ENCODE measurements around the gene PRR30.
"Not testable (repeated sequence)": the region's sequence is repeated elsewhere in the genome, so short reads cannot be mapped to it uniquely, and the experiment has no call there.

The PRR30 gene

DNA sequence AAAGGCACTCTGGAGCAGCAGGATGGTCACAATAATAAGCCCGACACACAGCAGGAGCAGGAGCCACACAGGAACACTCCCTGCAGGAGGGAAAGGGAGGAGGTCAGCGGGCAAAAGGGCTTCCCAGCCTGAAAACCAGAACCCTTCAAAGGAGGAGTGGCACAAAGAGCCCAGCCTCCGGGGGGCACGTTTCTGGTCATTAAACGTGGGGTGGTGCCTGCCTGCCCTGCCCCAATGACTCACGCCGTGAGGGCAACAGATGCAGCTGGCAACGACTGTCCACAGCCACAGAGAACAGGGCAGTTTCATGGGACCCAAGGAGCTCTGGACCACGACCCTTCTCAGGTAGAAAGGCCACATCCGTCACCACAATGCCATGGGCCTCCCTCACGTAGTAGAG lies 7.8 kb downstream of the PRR30 start:
- Mint-ChIP-seq H3K4me3 (peak overlapping the region; percentile 8 to 10), H3K27ac (peak overlapping the region in 1 of 2 donors; percentile 91), H3K4me1 (ENCODE audit: low read depth in 2 of 2) (peaks cover 18 to 29% of the 10 kb centered on the region in 2 donors), H3K27me3 (no peaks in the 10 kb centered on the region), H3K9me3 (no peaks in the 10 kb centered on the region), H3K36me3 (ENCODE audit: insufficient read depth) (peaks cover 38% of the 10 kb centered on the region)
- ATAC-seq (replicated peaks) (no peak), DNase-seq (no peak)

DNA sequence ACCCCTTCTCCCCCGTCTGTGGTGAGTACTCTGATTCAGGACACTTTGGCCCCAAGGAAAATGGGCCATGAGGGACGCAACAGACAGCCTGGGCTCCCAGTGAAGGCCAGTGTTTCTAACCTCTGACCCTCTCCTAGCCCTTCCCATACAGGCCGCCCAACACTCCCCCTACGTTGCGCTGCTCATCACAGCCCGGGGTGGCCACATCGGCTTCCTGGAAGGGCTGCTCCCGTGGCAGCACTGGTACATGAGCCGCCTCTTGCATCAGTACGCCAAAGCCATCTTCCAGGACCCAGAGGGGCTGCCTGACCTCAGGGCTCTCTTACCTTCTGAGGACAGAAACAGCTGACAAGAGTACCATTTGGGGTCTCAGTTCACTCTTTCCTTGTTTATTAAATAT lies 8.8 kb downstream of the PRR30 start:
- Mint-ChIP-seq H3K36me3 (ENCODE audit: insufficient read depth) (peaks cover 30% of the 10 kb centered on the region), H3K27ac (peak overlapping the region in 1 of 2 donors; percentile 75), H3K27me3 (no peaks in the 10 kb centered on the region)

DNA sequence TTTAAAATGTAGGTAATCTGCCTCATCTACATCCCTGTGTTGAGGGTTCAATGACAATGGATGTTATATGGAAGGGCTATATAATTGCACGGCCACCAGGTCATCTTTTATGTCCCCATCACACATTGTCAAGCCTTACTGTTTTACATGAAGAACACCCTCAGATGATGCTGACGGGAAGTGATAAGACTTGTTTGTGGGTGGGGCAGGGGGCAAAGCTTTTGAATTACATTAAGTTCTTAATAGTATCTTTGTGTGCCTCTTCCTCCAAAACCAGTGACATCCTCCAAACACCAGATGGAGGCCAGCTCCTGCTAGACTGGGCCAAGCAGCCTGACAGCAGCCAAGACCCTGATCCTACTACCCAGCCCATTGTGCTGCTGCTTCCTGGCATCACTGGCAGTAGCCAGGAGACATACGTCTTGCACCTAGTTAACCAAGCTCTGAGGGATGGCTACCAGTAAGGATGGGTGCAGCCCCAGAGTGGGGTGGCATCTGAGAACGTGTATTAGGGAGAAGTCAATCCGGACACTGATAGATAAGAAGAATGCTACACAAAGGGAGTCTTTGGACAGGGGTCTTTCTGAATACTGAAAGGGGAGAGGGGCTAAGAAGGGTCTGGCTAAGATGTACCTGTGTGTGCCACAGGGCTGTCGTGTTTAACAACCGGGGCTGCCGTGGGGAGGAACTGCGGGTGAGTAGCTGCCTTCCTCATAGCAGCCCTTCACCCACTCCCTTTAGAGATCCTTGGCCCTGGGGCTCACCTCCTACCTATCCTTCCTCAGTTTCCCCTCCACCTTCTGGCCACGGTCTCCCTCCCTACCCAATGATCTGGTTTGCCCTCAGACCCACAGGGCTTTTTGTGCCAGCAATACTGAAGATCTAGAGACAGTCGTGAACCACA lies 10.3 kb downstream of the PRR30 start:
- ATAC-seq (replicated peaks) (no peak), DNase-seq (no peak)
- Mint-ChIP-seq H3K4me1 (ENCODE audit: low read depth in 2 of 2) (peaks cover 17 to 24% of the 10 kb centered on the region in 2 donors), H3K9me3 (no peaks in the 10 kb centered on the region), H3K27ac (no peak overlapping the region), H3K36me3 (ENCODE audit: insufficient read depth) (peaks cover 15% of the 10 kb centered on the region), H3K27me3 (no peaks in the 10 kb centered on the region), H3K4me3 (no peak overlapping the region)

More for the DNA sequence above, 8.8 kb downstream of the PRR30 start:
- DNase-seq (no peak), ATAC-seq (replicated peaks) (no peak)
- Mint-ChIP-seq H3K4me1 (ENCODE audit: low read depth in 2 of 2) (peaks cover 18 to 27% of the 10 kb centered on the region in 2 donors), H3K4me3 (no peak overlapping the region), H3K9me3 (no peaks in the 10 kb centered on the region)

DNA sequence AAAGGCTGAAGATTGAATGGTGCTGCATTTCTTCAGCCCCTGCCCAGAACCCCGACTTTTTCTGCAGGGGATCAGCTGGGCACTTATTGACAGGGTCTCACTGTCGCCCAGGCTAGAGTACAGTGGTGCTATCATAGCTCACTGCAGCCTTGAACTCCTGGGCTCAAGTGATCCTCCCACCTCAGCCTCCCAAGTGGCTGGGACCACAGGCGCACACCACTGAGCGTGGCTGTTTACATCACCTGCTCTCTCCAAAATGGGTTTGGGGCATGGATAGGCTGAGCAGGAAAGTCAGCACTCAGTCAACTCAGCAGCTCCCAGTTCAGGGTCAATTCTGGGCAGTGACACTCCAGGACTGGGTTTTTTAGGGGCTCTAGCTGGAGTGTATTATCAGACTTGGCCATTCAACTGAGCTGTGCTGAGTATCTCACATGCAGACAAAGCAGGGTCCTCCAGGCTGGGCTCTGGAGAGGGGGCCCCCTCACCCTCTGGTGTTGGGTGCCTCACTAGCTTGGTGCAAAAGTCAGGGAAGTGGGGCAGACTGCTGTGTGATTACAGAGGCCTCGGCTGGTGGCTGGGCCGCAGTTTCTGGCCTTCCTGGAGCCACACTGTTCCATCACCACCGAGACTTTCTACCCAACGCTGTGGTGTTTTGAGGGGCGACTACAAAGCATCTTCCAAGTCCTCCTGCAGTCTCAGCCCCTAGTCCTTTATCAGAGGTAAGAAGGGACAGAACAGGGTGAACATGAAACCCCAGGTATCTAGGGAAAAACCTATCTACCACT lies 11.1 kb downstream of the PRR30 start:
- ATAC-seq (replicated peaks) (no peak), DNase-seq (no peak)
- Mint-ChIP-seq H3K4me3 (no peak overlapping the region), H3K9me3 (no peaks in the 10 kb centered on the region), H3K4me1 (ENCODE audit: low read depth in 2 of 2) (peaks cover 14 to 21% of the 10 kb centered on the region in 2 donors), H3K27ac (no peak overlapping the region), H3K27me3 (no peaks in the 10 kb centered on the region), H3K36me3 (ENCODE audit: insufficient read depth) (peaks cover 8% of the 10 kb centered on the region)

DNA sequence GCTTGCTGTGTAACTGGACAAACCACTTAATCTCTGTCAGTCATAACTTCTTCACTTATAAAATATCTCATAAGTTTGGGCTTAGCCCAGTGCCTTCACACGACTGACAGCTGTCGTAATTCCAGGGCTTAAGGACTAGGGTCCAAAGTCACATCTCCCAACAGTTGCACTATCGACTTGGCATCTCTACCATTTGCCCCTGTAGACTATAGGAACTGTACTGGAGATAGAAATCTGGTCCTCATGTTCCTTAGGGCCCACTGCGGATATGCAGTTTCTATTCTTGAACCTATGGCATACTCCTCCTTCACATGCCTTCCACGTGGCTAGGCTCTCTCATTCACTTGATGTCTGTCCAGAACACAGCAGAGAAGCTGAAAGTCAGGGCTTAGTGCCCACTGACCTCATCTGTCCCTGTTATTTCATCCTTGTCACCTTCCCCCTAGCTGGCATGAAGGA lies 12.9 kb downstream of the PRR30 start:
- DNase-seq (no peak), ATAC-seq (replicated peaks) (no peak)
- no peak overlapping the region for H3K27ac Mint-ChIP-seq
- H3K27me3 Mint-ChIP-seq = no peaks in the 10 kb centered on the region
- H3K36me3 Mint-ChIP-seq (ENCODE audit: insufficient read depth) = peaks cover 4% of the 10 kb centered on the region
- H3K4me3 Mint-ChIP-seq = no peak overlapping the region
- H3K9me3 Mint-ChIP-seq = no peaks in the 10 kb centered on the region
- peaks cover 15 to 22% of the 10 kb centered on the region in 2 donors for H3K4me1 Mint-ChIP-seq (ENCODE audit: low read depth in 2 of 2)

DNA sequence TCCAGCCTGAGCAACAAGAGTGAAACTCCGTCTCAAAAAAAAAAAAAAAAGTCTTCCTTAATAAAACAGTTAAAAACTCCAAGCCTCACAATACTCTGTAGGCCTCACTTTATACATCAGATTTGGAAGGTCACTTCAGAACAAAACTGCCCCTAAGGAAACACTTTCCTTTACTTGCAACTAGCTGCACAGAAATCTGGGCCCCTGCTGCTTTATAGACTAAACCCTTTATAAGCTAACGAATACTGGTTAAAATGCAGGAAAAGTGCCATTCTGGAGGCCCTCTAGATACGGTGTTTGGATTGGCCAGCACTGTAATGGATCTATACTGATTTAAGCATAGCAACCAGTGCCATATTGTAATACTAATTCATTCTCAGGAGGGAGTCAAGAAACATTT lies 14.1 kb downstream of the PRR30 start:
- DNase-seq = no peak
- Mint-ChIP-seq H3K9me3 (no peaks in the 10 kb centered on the region), H3K4me1 (ENCODE audit: low read depth in 2 of 2) (peaks cover 15% of the 10 kb centered on the region in 2 donors), H3K4me3 (peak overlapping the region in 1 of 2 donors; percentile 91), H3K27me3 (peaks cover 2 to 4% of the 10 kb centered on the region in 2 donors), H3K36me3 (ENCODE audit: insufficient read depth) (peaks cover 4% of the 10 kb centered on the region), H3K27ac (peak overlapping the region in 1 of 2 donors; percentile 84)
- no peak for ATAC-seq (replicated peaks)

DNA sequence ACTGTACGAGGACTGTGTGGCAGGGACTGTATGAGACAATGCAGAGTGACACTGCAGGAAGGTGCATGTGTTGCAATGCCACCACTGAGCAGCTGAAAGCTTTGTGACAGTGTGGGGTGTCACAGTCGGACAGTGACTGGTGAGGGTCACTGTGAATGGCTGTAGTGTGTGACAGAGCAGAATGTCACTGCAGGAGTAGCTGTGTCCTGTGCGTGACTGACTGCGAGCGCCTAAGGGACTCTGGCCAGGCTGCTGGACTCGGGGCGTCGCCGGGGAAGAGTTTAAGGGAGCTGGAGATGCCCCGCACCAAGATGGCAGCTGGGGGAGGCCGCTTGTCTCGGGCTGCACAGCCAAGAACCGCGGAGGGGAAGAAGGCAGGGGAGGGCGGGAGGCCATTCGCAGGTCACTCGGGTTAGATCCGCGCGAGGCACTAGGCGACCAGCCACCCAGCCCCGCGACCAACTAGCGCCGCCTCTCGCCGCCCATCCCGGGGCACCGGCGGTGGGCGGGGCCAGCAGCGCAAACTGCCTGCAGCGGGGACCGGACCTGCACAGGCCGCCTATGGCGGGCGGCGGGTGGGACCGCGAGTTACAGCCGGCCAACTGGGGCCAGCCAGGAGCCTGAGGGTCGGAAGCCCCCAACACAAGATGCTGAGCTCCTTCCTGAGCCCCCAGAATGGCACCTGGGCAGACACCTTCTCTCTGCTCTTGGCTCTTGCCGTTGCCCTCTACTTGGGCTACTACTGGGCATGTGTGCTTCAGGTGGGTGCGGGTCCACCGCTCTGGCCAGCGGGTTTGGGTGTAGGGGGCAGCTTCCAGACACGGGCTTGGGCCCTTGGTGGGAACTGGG lies 15.7 kb downstream of the PRR30 start, which contains the start of gene ABHD1:
ABHD1 (plus strand) TSS at position 514 of the 849 bp plus-strand sequence; CDS start at position 648, 134 bp downstream.
- H3K36me3 Mint-ChIP-seq (ENCODE audit: insufficient read depth) = peaks cover 4% of the 10 kb centered on the region
- peaks cover 15 to 19% of the 10 kb centered on the region in 2 donors for H3K4me1 Mint-ChIP-seq (ENCODE audit: low read depth in 2 of 2)
- H3K4me3 Mint-ChIP-seq = peak within 1 kb of the TSS; percentile 91 to 97
- no peaks in the 10 kb centered on the region for H3K9me3 Mint-ChIP-seq
- DNase-seq = peak; percentile 54 to 58 (median 56)
- ATAC-seq (replicated peaks) = peak; percentile 91
- peak within 1 kb of the TSS; percentile 84 to 93 for H3K27ac Mint-ChIP-seq
- peaks cover 13 to 20% of the 10 kb centered on the region in 2 donors for H3K27me3 Mint-ChIP-seq

DNA sequence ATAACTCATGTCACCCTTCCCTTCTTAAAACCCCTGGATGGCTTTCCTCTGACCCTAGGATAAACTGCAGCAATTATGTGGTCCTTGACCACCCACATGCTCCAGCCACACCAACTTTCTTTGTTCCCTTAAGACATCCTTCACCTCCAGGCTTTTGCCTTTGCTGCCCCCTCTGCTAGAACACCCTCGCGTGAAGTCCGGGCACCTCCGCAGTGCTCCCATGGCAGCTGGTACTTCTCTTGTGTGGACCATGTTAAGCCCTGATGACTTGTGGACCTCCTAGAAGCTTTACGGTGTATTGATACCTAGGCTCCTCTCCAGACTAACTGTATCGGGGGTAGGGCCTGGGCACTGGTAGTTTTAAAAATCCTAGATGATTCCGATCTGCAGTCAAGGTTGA lies 16.4 kb downstream of the PRR30 start:
- no peaks in the 10 kb centered on the region for H3K9me3 Mint-ChIP-seq
- peaks cover 19 to 27% of the 10 kb centered on the region in 2 donors for H3K27me3 Mint-ChIP-seq
- H3K36me3 Mint-ChIP-seq (ENCODE audit: insufficient read depth) = peaks cover 4% of the 10 kb centered on the region
- DNase-seq (no peak), ATAC-seq (replicated peaks) (no peak)
- H3K4me3 Mint-ChIP-seq = peak overlapping the region; percentile 91 to 97
- peaks cover 15 to 19% of the 10 kb centered on the region in 2 donors for H3K4me1 Mint-ChIP-seq (ENCODE audit: low read depth in 2 of 2)
- H3K27ac Mint-ChIP-seq = peak overlapping the region; percentile 84 to 93

DNA sequence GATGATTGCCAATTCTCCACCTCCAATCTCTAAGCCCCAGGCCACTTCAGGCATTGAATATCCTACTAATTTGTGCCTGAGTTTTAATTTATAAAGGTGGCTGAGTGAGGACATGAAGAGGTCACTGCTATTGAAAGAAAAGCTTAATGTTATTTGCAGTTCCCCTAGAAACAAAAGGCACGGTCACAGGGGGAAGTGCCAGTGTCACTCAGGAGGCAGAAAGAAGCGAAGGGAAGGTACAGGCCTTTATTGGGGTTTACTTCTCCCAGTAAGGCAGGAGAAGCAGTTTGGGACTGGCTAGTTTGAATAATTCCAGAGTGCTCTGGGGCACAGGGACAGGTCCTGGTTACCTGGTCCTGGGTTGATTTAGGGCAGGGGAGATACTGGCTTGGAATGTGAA lies 17.3 kb downstream of the PRR30 start:
- Mint-ChIP-seq H3K4me1 (ENCODE audit: low read depth in 2 of 2) (peaks cover 15 to 19% of the 10 kb centered on the region in 2 donors), H3K4me3 (no peak overlapping the region), H3K27ac (no peak overlapping the region), H3K9me3 (no peaks in the 10 kb centered on the region), H3K27me3 (peaks cover 22 to 36% of the 10 kb centered on the region in 2 donors), H3K36me3 (ENCODE audit: insufficient read depth) (peaks cover 4% of the 10 kb centered on the region)
- DNase-seq = no peak
- no peak for ATAC-seq (replicated peaks)

DNA sequence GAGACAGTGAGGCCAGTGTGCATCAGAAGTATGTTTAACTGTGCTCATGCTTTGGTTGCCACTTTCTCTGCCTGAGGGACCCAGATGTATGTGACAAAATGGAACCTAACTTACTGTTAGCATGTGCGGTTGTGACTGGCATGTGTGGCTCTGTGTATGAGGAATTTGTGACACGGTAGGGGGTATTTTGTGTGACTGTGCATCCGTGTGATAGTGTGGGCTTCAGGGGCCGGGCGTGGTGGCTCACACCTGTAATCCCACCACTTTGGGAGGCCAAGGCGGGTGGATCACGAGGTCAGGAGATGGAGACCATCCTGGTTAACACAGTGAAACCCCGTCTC lies 19.9 kb downstream of the PRR30 start:
- H3K4me3 Mint-ChIP-seq = peak overlapping the region in 1 of 2 donors; percentile 61
- peaks cover 15 to 19% of the 10 kb centered on the region in 2 donors for H3K4me1 Mint-ChIP-seq (ENCODE audit: low read depth in 2 of 2)
- DNase-seq; ATAC-seq (replicated peaks); H3K36me3 Mint-ChIP-seq (ENCODE audit: insufficient read depth); H3K27ac Mint-ChIP-seq; H3K9me3 Mint-ChIP-seq: not testable (repeated sequence)
- H3K27me3 Mint-ChIP-seq = peaks cover 26 to 50% of the 10 kb centered on the region in 2 donors

DNA sequence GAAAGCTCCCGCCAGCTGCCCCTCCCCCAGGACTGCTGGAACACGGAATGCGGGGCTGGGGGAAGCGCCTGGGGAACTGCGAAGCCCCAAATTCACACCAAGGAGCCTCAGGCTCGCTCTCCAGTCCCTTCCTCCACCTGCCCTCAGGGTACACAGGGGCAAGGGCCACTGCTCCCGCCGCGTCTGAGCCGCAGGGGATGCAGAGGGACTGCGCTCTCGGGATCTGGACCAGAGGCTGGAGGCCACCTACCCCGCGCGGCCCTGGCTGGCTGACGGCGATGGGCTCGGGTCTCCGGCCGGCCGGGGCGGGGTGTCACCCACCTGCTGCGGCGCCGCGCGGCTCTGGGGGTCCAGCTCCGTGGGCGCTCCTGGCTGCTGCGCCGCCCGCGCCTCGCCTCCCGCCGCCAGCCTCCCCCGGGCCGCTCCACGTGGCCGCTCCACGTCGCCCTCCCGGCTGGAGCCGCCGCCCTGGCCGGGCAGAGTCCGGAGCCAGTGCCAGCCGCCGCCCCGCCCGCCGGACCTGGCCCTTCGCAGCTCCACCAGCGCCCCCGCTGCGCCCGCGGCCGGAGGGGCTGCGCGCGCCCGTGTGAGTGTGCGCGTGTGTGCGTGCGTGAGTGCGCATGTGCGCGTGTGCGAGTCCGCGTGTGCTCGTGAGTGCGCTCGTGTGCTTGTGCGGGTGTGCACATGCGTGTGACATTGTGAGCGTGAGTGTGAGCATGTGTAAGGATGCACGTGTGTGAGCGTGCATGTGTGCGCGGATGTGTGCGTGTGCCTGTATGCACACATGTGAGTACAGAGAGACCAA lies 20.5 kb downstream of the PRR30 start, which contains the start of gene CGREF1:
CGREF1 (minus strand) TSS at position 604 of the 805 bp plus-strand sequence. CDS start 14,762 bp downstream, outside the sequence.
- ATAC-seq (replicated peaks) (no peak), DNase-seq (no peak)
- Mint-ChIP-seq H3K36me3 (ENCODE audit: insufficient read depth) (peaks cover 4% of the 10 kb centered on the region), H3K4me3 (peak within 1 kb of the TSS; percentile 20 to 61), H3K27me3 (peaks cover 26 to 53% of the 10 kb centered on the region in 2 donors), H3K27ac (no peak within 1 kb of the TSS), H3K4me1 (ENCODE audit: low read depth in 2 of 2) (peaks cover 12 to 15% of the 10 kb centered on the region in 2 donors), H3K9me3 (no peaks in the 10 kb centered on the region)

DNA sequence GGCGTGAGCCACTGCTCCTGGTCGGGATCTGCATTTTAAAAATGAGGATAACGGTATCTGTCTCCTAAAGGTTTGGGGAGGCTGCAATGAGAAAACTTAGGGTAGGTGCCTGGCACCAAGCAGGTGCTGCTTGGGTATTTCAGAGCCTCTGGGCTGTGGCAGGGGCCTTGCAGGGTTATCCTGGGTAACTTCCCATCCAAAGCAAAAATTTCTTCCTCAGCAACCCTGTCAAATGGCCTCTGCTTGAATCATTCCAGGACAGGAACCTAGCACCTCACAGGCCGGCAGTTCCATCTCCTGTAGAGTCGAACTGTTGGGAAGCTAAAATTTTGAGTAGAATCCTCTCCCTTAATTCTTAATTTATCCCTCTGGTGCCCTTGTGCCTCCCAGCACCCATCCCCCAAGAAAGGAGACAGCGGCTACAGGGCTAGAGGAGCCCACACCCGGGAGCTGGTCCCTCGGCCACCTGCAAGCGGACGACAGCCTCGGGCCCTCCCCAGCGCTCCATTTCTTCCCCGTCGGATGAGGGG lies 21.1 kb downstream of the PRR30 start:
- H3K27ac Mint-ChIP-seq = no peak overlapping the region
- H3K36me3 Mint-ChIP-seq (ENCODE audit: insufficient read depth) = peaks cover 4% of the 10 kb centered on the region
- ATAC-seq (replicated peaks) = no peak
- no peak for DNase-seq
- peak overlapping the region; percentile 19 to 20 for H3K4me3 Mint-ChIP-seq
- no peaks in the 10 kb centered on the region for H3K9me3 Mint-ChIP-seq
- H3K4me1 Mint-ChIP-seq (ENCODE audit: low read depth in 2 of 2) = peaks cover 8 to 11% of the 10 kb centered on the region in 2 donors
- peaks cover 27 to 53% of the 10 kb centered on the region in 2 donors for H3K27me3 Mint-ChIP-seq

Measured in effector memory CD8-positive, alpha-beta T cell (primary cell).